ENCODE data around the gene ATG5. TPM values are rescaled to one million over a fixed set of nuclear protein-coding genes. Genes with fewer than 3 reads are reported as not detected.

The ATG5 gene
- polyA plus RNA-seq, 1 donor from 2014 or later: 45.5 TPM

DNA sequence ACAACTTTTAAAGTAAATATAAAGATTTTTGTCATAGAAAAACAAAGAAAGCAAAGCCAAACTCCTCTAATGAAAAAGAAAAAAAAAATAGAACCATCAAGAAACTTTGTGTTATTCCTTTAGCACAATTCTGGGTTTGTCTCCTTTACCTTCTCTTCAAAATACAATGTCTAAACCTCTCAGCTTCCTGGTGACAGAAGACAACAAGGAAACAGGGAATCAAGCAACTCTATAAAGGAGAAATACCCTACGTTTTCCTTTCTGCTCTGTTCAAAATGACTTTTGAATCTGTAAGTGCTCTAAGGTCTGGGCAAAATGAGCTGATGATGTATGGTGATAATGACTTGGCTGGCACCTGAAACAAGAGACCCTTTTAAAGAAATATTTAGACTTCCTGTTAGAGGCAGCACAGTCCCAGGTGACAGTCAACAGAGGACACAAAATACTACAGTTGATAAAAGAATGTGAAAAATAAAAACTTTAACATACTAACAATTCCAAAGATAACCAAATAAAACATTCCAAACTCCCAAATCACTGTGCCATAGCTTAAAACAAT lies 138.1 kb downstream of the ATG5 start:
- Histone ChIP-seq H3K27ac (ENCODE audit: low read length) (no peak overlapping the region), H3K9me2 (ENCODE audit: insufficient read depth, low read length) (no peaks in the 10 kb centered on the region), H4K20me1 (ENCODE audit: insufficient read depth) (no peaks in the 10 kb centered on the region), H3K36me3 (ENCODE audit: insufficient read depth, low read length) (no peaks in the 10 kb centered on the region), H3K4me3 (ENCODE audit: low read length) (no peak overlapping the region), H3K79me2 (replicated peaks; ENCODE audit: insufficient read depth, low read length) (no peaks in the 10 kb centered on the region), H2AFZ (ENCODE audit: low read depth, low read length) (no peak overlapping the region), H3K4me2 (ENCODE audit: low read length) (no peak overlapping the region), H3F3A (ENCODE audit: insufficient read depth, low read length, poor library complexity, severe bottlenecking) (no peaks in the 10 kb centered on the region), H3K9ac (ENCODE audit: low read length) (no peak overlapping the region), H3K9me3 (ENCODE audit: low read length) (no peaks in the 10 kb centered on the region), H3K27me3 (ENCODE audit: insufficient read depth, low read depth, low read length) (no peaks in the 10 kb centered on the region)
- no peak for TF ChIP-seq RAD21 (conservative IDR thresholded peaks at IDR 0.05)
- TF ChIP-seq, protein P1, sequence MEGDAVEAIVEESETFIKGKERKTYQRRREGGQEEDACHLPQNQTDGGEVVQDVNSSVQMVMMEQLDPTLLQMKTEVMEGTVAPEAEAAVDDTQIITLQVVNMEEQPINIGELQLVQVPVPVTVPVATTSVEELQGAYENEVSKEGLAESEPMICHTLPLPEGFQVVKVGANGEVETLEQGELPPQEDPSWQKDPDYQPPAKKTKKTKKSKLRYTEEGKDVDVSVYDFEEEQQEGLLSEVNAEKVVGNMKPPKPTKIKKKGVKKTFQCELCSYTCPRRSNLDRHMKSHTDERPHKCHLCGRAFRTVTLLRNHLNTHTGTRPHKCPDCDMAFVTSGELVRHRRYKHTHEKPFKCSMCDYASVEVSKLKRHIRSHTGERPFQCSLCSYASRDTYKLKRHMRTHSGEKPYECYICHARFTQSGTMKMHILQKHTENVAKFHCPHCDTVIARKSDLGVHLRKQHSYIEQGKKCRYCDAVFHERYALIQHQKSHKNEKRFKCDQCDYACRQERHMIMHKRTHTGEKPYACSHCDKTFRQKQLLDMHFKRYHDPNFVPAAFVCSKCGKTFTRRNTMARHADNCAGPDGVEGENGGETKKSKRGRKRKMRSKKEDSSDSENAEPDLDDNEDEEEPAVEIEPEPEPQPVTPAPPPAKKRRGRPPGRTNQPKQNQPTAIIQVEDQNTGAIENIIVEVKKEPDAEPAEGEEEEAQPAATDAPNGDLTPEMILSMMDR (IDR thresholded peaks at IDR 0.05; ENCODE audit: poor library complexity, severe bottlenecking): no peak
- no peak for TF ChIP-seq POLR2AphosphoS5 (IDR thresholded peaks at IDR 0.05)
- TF ChIP-seq EZH2 (IDR thresholded peaks at IDR 0.05; ENCODE audit: borderline replicate concordance, insufficient read depth, low read length, poor library complexity, severe bottlenecking): no peak
- TF ChIP-seq EP300 (conservative IDR thresholded peaks at IDR 0.05; ENCODE audit: poor library complexity, severe bottlenecking): no peak
- TF ChIP-seq, protein P2, sequence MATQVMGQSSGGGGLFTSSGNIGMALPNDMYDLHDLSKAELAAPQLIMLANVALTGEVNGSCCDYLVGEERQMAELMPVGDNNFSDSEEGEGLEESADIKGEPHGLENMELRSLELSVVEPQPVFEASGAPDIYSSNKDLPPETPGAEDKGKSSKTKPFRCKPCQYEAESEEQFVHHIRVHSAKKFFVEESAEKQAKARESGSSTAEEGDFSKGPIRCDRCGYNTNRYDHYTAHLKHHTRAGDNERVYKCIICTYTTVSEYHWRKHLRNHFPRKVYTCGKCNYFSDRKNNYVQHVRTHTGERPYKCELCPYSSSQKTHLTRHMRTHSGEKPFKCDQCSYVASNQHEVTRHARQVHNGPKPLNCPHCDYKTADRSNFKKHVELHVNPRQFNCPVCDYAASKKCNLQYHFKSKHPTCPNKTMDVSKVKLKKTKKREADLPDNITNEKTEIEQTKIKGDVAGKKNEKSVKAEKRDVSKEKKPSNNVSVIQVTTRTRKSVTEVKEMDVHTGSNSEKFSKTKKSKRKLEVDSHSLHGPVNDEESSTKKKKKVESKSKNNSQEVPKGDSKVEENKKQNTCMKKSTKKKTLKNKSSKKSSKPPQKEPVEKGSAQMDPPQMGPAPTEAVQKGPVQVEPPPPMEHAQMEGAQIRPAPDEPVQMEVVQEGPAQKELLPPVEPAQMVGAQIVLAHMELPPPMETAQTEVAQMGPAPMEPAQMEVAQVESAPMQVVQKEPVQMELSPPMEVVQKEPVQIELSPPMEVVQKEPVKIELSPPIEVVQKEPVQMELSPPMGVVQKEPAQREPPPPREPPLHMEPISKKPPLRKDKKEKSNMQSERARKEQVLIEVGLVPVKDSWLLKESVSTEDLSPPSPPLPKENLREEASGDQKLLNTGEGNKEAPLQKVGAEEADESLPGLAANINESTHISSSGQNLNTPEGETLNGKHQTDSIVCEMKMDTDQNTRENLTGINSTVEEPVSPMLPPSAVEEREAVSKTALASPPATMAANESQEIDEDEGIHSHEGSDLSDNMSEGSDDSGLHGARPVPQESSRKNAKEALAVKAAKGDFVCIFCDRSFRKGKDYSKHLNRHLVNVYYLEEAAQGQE (IDR thresholded peaks at IDR 0.05; ENCODE audit: borderline replicate concordance): no peak
- TF ChIP-seq MXI1 (conservative IDR thresholded peaks at IDR 0.05; ENCODE audit: poor library complexity, severe bottlenecking): no peak
- TF ChIP-seq SMC3 (conservative IDR thresholded peaks at IDR 0.05; ENCODE audit: poor library complexity): no peak
- no peak for TF ChIP-seq TAF1 (IDR thresholded peaks at IDR 0.05; ENCODE audit: low read depth)

DNA sequence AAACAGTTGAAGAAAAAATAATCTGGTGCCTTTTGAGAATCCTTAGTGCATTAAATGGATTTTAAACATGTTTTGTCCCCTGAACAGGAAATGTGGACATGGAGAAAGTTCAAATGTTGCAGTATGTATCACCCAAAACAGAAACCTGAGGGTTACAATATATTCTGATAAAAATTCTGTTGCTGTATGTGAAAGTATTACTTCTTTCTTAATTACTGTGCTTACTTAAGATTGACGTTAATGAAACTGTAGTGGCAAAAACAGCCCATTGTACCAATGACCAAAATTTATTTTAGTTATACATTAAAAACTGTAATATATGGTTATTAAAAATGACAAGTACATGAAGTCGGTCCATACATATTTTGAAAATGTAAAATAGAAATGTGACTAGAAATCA lies 138.8 kb downstream of the ATG5 start:
- no peaks in the 10 kb centered on the region for H3K9me3 ChIP-seq (ENCODE audit: low read length)
- no peaks in the 10 kb centered on the region for H3K36me3 ChIP-seq (ENCODE audit: insufficient read depth, low read length)
- TF ChIP-seq, protein P2 (IDR thresholded peaks at IDR 0.05; ENCODE audit: borderline replicate concordance): no peak
- H3K9ac ChIP-seq (ENCODE audit: low read length): no peak overlapping the region
- no peak overlapping the region for H3K4me3 ChIP-seq (ENCODE audit: low read length)
- no peaks in the 10 kb centered on the region for H3K79me2 ChIP-seq (replicated peaks; ENCODE audit: insufficient read depth, low read length)
- no peak overlapping the region for H3K4me2 ChIP-seq (ENCODE audit: low read length)
- no peak overlapping the region for H3K27ac ChIP-seq (ENCODE audit: low read length)
- no peak overlapping the region for H2AFZ ChIP-seq (ENCODE audit: low read depth, low read length)
- no peaks in the 10 kb centered on the region for H3F3A ChIP-seq (ENCODE audit: insufficient read depth, low read length, poor library complexity, severe bottlenecking)
- H3K27me3 ChIP-seq (ENCODE audit: insufficient read depth, low read depth, low read length): no peaks in the 10 kb centered on the region
- H4K20me1 ChIP-seq (ENCODE audit: insufficient read depth): no peaks in the 10 kb centered on the region
- no peaks in the 10 kb centered on the region for H3K9me2 ChIP-seq (ENCODE audit: insufficient read depth, low read length)

All from neural cell (in vitro differentiated cells).